GM18508 (cell line): ENCODE measurements around the gene GOLGA1.
"Not testable (repeated sequence)": the region's sequence is repeated elsewhere in the genome, so short reads cannot be mapped to it uniquely, and the experiment has no call there.

Experiments used
- ATAC-seq: cut with Tn5 transposase; IDR thresholded peaks from one replicate; pipeline ENCODE4 v1.9.1; 2021; ENCODE audit warnings: moderate number of reproducible peaks; ENCODE audit not compliant: insufficient read depth, unreplicated experiment

Gene GOLGA1

DNA sequence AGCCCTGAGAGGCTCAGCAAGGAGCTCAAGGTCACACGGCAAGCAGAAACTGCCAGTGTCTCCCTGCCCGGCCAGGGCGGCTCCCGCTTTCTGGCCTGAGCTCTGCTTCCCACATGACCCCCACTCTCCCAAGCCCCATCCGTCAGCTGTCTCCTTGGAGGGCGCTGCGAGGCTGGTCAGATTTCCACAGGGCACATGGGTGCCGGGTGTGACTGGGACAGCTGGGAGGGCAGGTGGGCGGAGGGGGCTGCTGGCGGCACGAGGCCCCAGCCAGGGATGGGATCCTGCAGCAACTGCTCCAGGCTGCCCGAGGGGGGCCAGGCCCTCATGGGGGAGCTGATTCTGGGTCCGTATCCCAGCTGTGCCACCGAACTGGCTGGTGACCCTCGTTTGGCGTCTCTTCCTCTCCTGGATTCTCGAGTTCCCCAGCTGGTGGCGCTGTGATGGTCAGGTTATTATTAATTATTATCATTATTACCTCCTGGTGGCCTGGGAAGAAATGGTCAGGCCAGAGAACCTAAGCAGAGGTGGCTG, 100.5 kb downstream of the GOLGA1 start:
- ATAC-seq: no peak

DNA sequence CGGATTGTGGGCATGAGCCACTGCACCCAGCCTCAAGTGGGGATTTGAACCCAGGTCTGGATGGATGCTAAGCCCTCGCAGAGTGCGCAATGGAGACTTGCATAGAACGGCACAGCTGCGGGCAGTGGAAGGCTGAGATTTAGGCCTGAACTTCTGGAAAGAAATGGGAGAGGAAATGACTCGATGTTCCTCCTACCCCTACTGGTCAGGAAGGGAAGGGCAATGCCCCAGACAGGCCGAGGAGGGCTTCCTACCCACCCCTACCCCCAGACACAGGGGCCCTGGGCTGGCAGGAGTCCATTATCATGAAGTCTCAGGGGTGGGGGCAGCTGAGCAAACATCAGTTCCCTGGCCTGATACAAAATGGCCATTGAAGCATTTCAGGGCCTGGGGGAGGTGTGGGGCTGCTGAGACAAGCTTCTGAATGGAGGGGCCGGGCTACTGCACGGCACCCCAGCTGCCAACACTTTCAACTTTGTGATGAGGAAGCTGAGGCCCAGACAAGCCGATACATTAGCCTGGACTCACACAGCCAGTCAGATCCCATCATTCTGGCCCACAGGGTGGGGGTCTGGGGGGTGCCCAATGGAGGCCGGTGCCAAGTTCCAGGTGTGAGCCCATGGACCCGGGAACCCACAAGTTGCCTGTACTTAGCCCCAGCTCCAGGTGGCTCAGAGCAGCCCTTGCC, 101.1 kb downstream of the GOLGA1 start:
- ATAC-seq: no peak

DNA sequence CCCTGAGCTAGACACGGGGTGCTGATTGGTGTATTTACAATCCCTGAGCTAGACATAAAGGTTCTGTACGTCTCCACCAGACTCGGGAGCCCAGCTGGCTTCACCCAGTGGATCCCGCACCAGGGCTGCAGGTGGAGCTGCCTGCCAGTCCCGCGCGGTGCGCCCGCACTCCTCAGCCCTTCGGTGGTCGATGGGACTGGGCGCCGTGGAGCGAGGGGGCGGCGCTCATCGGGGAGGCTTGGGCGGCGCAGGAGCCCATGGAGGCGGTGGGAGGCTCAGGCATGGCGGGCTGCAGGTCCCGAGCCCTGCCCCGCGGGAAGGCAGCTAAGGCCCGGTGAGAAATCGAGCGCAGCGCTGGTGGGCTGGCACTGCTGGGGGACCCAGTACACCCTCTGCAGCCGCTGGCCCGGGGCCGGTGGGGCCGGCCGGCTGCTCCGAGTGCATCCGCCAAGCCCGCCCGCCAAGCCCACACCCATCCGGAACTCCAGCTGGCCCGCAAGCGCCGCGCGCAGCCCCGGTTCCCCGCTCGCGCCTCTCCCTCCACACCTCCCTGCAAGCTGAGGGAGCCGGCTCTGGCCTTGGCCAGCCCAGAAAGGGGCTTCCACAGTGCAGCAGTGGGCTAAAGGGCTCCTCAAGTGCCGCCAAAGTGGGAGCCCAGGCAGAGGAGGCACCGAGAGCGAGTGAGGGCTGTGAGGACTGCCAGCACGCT, 102.2 kb downstream of the GOLGA1 start:
- ATAC-seq: not testable (repeated sequence)

DNA sequence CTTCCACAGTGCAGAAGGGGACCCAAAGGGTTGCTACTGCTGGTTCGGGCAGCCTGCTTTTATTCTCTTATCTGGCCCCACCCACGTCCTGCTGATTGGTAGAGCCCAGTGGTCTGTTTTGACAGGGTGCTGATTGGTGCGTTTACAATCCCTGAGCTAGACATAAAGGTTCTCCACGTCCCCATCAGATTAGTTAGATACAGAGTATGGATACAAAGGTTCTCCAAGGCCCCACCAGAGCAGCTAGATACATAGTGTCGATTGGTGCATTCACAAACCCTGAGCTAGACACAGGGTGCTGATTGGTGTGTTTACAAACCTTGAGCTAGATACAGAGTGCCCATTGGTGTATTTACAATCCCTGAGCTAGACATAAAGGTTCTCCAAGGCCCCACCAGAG, 102.8 kb downstream of the GOLGA1 start:
- not testable (repeated sequence) for ATAC-seq

DNA sequence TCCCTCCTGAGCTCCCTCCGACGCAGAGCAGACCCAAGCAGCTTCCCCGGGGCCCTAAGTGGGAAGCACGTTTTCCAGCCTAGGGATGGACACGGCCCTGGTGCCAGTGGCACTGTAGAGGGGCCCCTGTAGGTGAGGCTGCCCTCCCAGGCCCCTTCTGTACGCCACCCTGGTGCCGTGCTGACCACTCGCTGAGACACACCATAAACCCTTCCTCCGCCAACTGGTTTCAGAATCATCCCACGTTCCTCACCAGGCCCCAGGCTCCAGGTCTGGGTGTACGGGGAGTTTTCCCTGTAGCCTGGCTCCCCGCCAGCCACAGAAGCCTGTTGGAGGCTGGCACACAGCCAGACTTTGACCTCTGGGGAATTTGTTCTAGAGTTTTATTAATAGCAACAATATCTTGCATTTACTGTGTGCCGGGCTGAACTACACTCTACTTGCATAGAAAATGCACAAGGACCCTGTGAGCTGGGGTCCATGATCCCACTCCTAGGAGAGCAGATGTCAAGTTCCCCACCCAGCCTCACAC, 105.8 kb downstream of the GOLGA1 start:
- no peak for ATAC-seq

DNA sequence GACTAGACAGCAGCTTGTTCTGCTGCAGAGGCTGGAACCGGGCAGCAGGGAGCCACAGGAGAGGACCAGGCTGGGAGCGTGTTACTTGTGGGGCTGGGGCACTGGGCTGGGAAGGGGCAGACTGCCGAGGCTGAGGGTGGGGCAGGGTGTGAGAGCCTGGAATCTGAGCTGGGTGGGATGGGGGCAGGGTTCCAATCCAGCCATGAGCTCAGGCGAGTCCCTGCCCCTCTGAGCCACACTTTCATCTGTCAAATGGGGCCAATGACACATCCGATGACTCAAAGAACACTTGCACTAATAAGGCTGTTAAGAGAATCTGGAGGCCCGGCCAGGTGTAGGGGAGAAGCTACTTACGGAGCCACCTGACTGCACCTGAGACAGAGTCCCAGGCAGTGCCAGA, 106.3 kb downstream of the GOLGA1 start:
- no peak for ATAC-seq

DNA sequence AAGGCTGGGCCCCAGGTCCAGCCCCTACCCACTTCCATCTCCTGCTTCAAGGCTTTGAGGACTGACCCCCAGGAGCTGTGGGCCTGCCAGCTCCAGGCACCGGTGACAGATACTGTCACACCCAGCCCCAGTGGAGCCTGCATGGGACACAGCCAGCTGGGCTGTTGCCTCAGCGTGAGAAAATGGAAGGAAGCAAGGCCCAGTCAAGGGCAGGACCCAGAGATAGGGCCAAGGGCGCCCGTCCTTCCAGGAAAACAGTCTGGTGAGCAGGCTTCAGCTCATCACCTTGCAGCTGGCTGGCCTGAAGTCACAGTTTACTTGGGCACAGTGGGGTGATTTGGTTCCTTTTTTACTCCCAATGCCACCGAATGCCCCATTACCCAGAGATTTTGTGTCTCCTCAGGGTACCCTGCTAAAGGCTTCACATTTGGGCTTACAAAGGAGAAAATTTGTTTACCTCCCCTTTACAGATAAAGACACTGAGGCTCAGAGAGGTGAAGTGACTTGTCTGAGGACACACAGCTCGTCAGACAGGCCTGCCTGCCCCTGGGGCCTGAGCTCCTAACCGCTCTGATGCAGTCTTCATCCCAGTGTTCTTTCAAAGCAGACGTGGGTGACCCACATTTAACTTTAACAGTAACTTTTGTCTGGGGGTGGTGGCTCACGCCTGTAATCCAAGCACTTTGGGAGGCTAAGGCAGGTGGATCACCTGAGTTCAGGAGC, 109.1 kb downstream of the GOLGA1 start:
- ATAC-seq: no peak

DNA sequence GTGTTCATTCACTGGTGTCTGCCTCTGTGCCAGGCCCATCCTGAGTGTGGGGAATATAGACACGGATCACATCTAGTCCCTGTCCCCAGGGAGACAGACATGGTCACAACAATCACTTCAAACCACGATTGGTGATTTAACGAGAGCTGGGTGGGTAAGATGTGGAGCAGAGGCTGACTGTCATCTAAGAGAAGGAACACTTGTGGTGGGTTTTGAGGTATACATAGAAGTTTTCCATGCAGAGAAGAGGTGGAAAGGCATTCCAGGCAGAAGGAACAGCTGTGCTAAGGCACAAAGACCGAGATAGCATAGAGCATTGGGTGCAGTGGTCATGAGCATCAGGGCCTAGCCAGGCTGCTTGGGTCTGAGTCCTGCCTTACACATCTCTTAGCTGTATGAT, 110.3 kb downstream of the GOLGA1 start:
- no peak for ATAC-seq

DNA sequence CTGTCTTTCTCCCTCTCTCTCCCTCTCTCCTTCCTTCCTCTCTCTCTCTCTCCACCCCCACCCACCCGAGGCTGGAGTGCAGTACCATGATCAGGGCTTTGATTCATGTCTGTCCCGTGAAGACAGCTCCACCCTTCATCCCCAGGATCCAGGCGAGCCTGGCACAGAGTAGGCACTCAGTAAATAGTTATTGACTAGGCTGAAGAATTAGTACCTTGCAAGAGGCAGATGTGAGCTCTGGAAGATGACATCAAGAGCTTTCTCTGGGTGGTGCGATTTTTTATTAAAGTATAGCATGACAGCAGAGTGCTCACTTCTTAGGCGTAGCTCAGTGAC, 111.6 kb downstream of the GOLGA1 start:
- no peak for ATAC-seq

DNA sequence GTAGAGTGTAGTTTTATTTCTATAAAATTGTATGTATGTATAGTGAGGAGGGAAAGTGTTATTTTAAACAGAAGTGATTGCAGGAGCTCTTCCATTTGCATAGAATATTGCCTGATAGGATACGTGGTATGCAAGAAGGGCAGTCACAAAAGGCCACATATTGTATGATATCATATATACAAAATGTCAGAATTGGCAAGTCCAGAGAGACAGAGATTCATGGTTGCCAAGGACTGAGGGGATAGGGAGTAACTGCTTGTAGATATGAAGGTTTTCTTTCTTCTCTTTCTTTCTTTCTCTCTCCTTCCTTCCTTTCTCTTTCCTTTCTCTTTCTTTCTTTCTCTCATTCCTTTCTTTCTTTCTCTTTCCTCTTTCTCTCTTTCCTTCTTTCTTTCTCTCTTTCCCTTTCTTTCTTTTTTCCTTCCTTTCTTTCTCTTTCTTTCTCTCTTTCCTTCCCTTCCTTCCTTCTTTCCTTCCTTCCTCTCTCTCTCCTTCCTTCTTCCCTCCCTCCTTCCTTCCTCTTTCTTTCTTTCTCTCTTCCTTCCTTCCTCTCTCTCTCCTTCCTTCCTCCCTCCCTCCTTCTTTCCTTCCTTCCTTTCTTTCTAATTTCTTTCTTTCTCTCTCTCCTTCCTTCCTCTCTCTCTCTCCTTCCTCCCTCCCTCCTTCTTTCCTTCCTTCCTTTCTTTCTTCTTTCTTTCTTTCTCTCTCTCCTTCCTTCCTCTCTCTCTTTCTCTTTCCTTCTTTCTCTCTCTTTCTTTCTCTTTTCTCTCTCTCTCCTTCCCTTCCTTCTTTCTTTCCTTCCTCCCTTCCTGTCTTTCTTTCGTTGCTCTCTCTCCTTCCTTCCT, 112.2 kb downstream of the GOLGA1 start:
- no peak for ATAC-seq
